Gastrocnemius medialis (tissue), 4 donors: ENCODE measurements around the gene PDXDC1. TPM values are rescaled to one million over a fixed set of nuclear protein-coding genes. Genes with fewer than 3 reads are reported as not detected.
"Not testable (repeated sequence)": the region's sequence is repeated elsewhere in the genome, so short reads cannot be mapped to it uniquely, and the experiment has no call there.

Source experiments
- ATAC-seq, 2 donors: fragments of 150-250 bp; one replicate each; pipeline ENCODE4 v1.9.1; 2016
- DNase-seq, 2 donors: peaks; one replicate each; pipeline ENCODE4 v3.0.0-alpha.2; 2019
- H3K27ac ChIP-seq, 4 donors: fragments of 200-600 bp; sonication (generic); 1 replicate in 1 of 4; 2 replicates in 3 of 4; pipeline ENCODE4 v1.5.1; 2016 to 2018; ENCODE audit warnings: mild to moderate bottlenecking in 2 of 4, moderate library complexity in 1 of 4
- H3K27me3 ChIP-seq, 3 donors: fragments of 200-600 bp; sonication (generic) in 2 of 3; 1 replicate in 1 of 3; 2 replicates in 2 of 3; pipeline versions ENCODE4 v1.5.1 to v1.6.0; 2016 to 2019; ENCODE audit warnings: mild to moderate bottlenecking in 1 of 3, moderate library complexity in 1 of 3
- H3K36me3 ChIP-seq, 2 donors: fragments of 200-600 bp; sonication (generic) in 1 of 2; one replicate each; pipeline ENCODE4 v1.5.1; 2017 to 2018
- H3K4me1 ChIP-seq, 2 donors: fragments of 200-600 bp; sonication (generic) in 1 of 2; one replicate each; pipeline ENCODE4 v1.5.1; 2016 to 2017; ENCODE audit warnings: mild to moderate bottlenecking in 2 of 2
- H3K4me3 ChIP-seq, 4 donors: fragments of 200-600 bp; sonication (generic) in 3 of 4; 1 replicate in 1 of 4; 2 replicates in 3 of 4; pipeline ENCODE4 v1.5.1; 2016 to 2019; ENCODE audit warnings: mild to moderate bottlenecking in 2 of 4
- H3K9me3 ChIP-seq, 3 donors: fragments of 200-600 bp; sonication (generic) in 2 of 3; 1 replicate in 1 of 3; 2 replicates in 2 of 3; pipeline ENCODE4 v1.5.1; 2016 to 2019
- POLR2A ChIP-seq, 2 donors: fragments of 450-650 bp; IDR thresholded peaks; one replicate each; pipeline ENCODE4 v1.6.1; 2017; ENCODE audit warnings: antibody characterized with exemption in 2 of 2, mild to moderate bottlenecking in 2 of 2, moderate library complexity in 2 of 2
- in situ Hi-C, 4 donors: fragments of 200-750 bp; cut with MboI; loops; one replicate each; pipeline versions ENCODE4 v1.15.0 to v1.8.0; 2017; ENCODE audit warnings: low sequenced_read_pairs in 4 of 4
- intact Hi-C: fragments of 100-400 bp; cut with DNase I; formaldehyde crosslinking; loops from one replicate; pipeline ENCODE4 v1.15.1; 2023; ENCODE audit warnings: low total_unique reads
- total RNA-seq, 4 donors: library from RNA; depleted of rRNA; stranded (reverse); fragments of >200 nt; gene quantifications; one replicate each; pipeline versions ENCODE4 v1.1.0 to v1.2.3, GENCODE V29; 2016
- TF ChIP-seq, protein P1 (sequence below), 5 experiments: fragments of 450-650 bp in 3 of 5; fragments of 200-600 bp in 2 of 5; sonication (generic) in 2 of 5; IDR thresholded peaks in 4 of 5; conservative IDR thresholded peaks in 1 of 5; 1 replicate in 4 of 5; 2 replicates in 1 of 5; pipeline ENCODE4 v1.5.1; 2016 to 2019; ENCODE audit warnings: antibody characterized with exemption in 5 of 5, mild to moderate bottlenecking in 3 of 5, moderate library complexity in 3 of 5

PDXDC1 gene
- total RNA-seq, 4 donors from 2014 or later: 34.3 to 69.0 (median 45.2) TPM

DNA sequence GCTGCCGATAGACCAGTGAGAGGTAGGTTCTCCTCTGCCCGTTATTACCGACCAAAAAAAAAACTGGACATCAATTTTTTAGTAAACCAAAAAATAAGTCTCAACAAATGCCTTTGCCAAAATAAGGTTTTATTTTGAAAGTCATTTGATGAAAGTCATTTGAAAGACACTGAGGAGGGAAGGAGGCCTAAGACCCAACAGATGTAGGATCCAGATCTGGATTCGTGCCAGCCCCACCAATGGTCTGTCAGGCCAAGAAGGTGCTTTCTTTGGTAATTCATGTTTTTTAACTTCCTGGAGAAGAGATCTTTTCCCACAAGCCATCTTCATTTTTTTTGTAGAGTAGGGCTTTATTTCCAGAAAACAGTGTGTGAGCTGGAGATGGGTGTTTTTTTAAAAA lies 62.9 kb downstream of the PDXDC1 start:
- Histone ChIP-seq H3K4me3 (no peak overlapping the region), H3K36me3 (peaks cover 0 to 76% of the 10 kb centered on the region in 2 donors), H3K4me1 (peaks cover 8 to 11% of the 10 kb centered on the region in 2 donors), H3K27me3 (no peaks in the 10 kb centered on the region), H3K9me3 (no peaks in the 10 kb centered on the region), H3K27ac (no peak overlapping the region)
- DNase-seq (no peak), ATAC-seq (no peak)
- no peak for TF ChIP-seq POLR2A (IDR thresholded peaks at IDR 0.05)
- TF ChIP-seq, protein P1, sequence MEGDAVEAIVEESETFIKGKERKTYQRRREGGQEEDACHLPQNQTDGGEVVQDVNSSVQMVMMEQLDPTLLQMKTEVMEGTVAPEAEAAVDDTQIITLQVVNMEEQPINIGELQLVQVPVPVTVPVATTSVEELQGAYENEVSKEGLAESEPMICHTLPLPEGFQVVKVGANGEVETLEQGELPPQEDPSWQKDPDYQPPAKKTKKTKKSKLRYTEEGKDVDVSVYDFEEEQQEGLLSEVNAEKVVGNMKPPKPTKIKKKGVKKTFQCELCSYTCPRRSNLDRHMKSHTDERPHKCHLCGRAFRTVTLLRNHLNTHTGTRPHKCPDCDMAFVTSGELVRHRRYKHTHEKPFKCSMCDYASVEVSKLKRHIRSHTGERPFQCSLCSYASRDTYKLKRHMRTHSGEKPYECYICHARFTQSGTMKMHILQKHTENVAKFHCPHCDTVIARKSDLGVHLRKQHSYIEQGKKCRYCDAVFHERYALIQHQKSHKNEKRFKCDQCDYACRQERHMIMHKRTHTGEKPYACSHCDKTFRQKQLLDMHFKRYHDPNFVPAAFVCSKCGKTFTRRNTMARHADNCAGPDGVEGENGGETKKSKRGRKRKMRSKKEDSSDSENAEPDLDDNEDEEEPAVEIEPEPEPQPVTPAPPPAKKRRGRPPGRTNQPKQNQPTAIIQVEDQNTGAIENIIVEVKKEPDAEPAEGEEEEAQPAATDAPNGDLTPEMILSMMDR (IDR thresholded peaks at IDR 0.05 in 4 of 5, conservative IDR thresholded peaks at IDR 0.05 in 1 of 5): no peak
- in situ Hi-C loops (no loop called here), intact Hi-C loops (no loop called here)

DNA sequence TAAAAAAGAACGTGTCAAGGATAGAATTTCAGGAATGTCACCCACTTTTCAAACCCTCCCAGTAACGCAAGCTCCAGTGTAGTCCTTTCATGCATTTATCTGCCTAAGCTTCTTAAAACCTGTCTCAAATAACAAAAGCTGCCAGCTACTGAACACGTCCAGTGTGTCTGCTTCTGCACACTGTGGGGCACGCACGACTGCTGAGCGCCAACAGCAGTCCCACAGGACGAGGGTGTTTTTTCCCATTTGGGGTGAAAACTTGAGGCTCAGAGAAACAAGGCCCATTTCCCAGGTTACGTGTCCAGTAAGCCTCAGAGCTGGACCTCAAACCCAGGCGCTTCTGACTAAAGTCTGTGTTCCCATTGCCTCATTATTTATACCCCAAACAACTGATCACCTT lies 63.9 kb downstream of the PDXDC1 start:
- no peak overlapping the region for H3K27ac ChIP-seq
- in situ Hi-C loops: no loop called here
- no peak for ATAC-seq
- no peaks in the 10 kb centered on the region for H3K27me3 ChIP-seq
- H3K36me3 ChIP-seq: peaks cover 0 to 70% of the 10 kb centered on the region in 2 donors
- intact Hi-C loops: no loop called here
- peaks cover 8 to 11% of the 10 kb centered on the region in 2 donors for H3K4me1 ChIP-seq
- TF ChIP-seq, protein P1 (IDR thresholded peaks at IDR 0.05 in 4 of 5, conservative IDR thresholded peaks at IDR 0.05 in 1 of 5): no peak
- TF ChIP-seq POLR2A (IDR thresholded peaks at IDR 0.05): no peak
- DNase-seq: no peak
- H3K4me3 ChIP-seq: no peak overlapping the region
- no peaks in the 10 kb centered on the region for H3K9me3 ChIP-seq

DNA sequence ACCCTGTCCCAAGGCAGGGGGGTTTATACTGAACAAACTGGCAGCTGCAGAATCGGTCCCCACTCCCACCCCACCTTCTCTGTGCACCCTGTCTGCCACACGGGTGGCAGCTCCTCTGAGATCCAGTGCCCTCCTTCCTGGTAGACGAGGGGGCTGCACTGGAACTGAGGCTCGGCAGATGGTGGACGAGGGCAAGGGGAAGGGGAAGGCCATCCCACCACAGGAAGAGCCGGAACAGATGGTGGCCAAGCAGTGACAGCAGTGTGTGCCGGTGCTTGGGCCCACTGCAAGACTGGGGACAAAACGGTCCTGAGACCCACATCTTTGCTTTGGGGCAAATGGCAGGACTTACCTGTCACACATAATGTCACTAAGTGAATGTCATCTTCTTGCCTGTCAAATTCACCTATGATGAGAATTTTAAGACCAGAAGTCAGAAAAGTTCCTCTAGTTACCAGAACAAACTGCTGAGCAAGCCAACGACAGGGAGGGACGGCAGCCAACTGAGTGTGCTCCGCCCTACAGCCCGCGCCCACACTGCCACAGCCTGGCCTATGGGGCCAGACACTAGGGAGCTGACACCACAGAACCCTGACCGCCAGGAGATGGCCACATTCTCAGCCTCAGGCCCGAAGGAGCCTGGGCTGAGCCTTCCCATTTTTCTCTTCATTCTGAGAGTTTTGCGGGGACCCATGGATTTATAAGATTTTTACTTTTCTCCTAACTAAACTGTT lies 66.6 kb downstream of the PDXDC1 start:
- ATAC-seq: peak; percentile 63 to 87
- intact Hi-C loops (no loop called here), in situ Hi-C loops (no loop called here)
- peak in 1 of 2 donors; percentile 10 for TF ChIP-seq POLR2A (IDR thresholded peaks at IDR 0.05)
- TF ChIP-seq, protein P1 (IDR thresholded peaks at IDR 0.05 in 4 of 5, conservative IDR thresholded peaks at IDR 0.05 in 1 of 5): no peak
- Histone ChIP-seq H3K36me3 (peaks cover 0 to 51% of the 10 kb centered on the region in 2 donors), H3K4me1 (peaks cover 8 to 11% of the 10 kb centered on the region in 2 donors), H3K4me3 (no peak overlapping the region), H3K27me3 (no peaks in the 10 kb centered on the region), H3K27ac (peak overlapping the region in 3 of 4 donors; percentile 0 to 39 (median 2)), H3K9me3 (no peaks in the 10 kb centered on the region)
- DNase-seq: peak; percentile 62 to 76

DNA sequence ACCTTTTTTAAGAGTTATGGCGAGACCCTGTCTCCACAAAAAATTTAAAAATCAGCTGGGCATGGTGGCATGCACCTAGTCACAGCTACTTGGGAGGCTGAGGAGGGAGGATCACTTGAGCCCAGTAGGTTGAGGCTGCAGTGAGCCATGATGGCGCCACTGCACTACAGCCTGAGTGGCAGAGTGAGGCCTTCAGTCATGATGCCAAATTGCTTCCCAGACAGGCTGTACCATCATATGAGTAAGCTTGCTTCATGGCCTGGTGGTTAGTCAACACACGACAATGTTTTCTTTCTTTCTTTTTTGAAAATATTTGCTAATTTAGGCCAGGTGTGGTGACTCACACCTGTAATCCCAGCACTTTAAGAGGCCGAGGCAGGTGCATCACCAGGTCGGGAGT lies 68.5 kb downstream of the PDXDC1 start:
- intact Hi-C loops: no loop called here
- TF ChIP-seq POLR2A (IDR thresholded peaks at IDR 0.05): no peak

DNA sequence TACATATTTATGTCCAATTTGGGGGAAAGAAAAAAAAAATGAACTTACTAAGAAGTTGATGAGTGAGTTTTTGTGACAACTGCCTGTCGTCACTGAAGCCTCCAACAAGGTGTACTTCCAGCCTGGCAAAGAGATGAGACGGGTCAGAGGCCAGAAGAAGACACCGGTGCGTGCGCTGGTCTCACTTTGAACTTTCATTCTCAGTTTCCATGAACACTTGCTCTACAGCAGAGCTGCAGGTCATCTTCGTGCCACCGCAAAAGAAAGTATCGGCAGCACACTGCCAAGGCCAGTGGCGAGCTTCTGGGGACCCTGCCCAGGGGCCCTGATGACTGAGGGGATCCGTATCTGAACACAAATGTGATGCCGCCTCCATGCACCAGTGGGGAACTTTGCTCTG lies 69.5 kb downstream of the PDXDC1 start:
- H3K4me3 ChIP-seq: no peak overlapping the region
- no peaks in the 10 kb centered on the region for H3K9me3 ChIP-seq
- H3K27me3 ChIP-seq: no peaks in the 10 kb centered on the region
- DNase-seq (no peak), ATAC-seq (no peak)
- in situ Hi-C loops (no loop called here), intact Hi-C loops (no loop called here)
- H3K36me3 ChIP-seq: peaks cover 0 to 40% of the 10 kb centered on the region in 2 donors
- peaks cover 8 to 11% of the 10 kb centered on the region in 2 donors for H3K4me1 ChIP-seq
- TF ChIP-seq, protein P1 (IDR thresholded peaks at IDR 0.05 in 4 of 5, conservative IDR thresholded peaks at IDR 0.05 in 1 of 5): no peak
- no peak for TF ChIP-seq POLR2A (IDR thresholded peaks at IDR 0.05)
- H3K27ac ChIP-seq: no peak overlapping the region

More for the DNA sequence above, 68.5 kb downstream of the PDXDC1 start:
- Histone ChIP-seq H3K36me3 (peaks cover 0 to 49% of the 10 kb centered on the region in 2 donors), H3K4me3 (no peak overlapping the region), H3K4me1 (peaks cover 8 to 11% of the 10 kb centered on the region in 2 donors), H3K9me3 (no peaks in the 10 kb centered on the region), H3K27ac (no peak overlapping the region), H3K27me3 (no peaks in the 10 kb centered on the region)
- ATAC-seq (no peak), DNase-seq (no peak)
- in situ Hi-C loops: no loop called here

DNA sequence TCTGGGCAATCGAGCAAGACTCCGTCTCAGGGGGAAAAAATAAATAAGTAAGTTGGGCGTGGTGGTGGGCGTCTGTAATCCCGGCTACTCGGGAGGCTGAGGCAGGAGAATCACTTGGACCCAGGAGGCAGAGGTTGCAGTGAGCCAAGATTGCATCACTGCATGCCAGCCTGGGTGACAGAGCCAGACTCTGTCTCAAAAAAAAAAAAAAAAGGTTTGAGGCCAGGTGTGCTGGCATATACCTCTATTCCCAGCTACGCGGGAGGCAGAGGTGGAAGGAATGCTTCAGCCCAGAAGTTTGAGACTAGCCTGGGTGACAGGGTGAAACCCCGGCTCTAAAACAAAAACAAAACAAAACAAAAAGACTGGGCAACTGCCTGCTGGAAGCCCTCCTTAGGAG lies 70.4 kb downstream of the PDXDC1 start:
- H3K9me3 ChIP-seq, H3K27ac ChIP-seq, H3K4me3 ChIP-seq, H3K27me3 ChIP-seq, ATAC-seq, in situ Hi-C loops, DNase-seq, intact Hi-C loops: not testable (repeated sequence)
- Histone ChIP-seq H3K36me3 (peaks cover 0 to 30% of the 10 kb centered on the region in 2 donors), H3K4me1 (peaks cover 8 to 11% of the 10 kb centered on the region in 2 donors)
